HEK293 (cell line): ENCODE data around the gene TNFRSF11A.

Experiments
- CTCF ChIA-PET: fragments of 350-600 bp; formaldehyde crosslinking; extraction: SDS; loops from one replicate; lab custom pipeline; 2021; ENCODE audit warnings: antibody characterized with exemption; lab: Yijun Ruan, JAX
- POLR2A ChIA-PET: fragments of 300-600 bp; formaldehyde crosslinking; extraction: SDS; loops from one replicate; lab custom pipeline; 2020; ENCODE audit warnings: antibody characterized with exemption, inconsistent platforms; lab: Yijun Ruan, JAX
- H3K27ac ChIP-seq: fragments of 200-500 bp; sonication (Bioruptor generic); 2 replicates; pipeline ENCODE4 v1.5.1; 2014; ENCODE audit warnings: low read depth, low read length, control low read depth, inconsistent platforms; ENCODE audit errors: extremely low read depth
- H3K36me3 ChIP-seq, 2 experiments: fragments of 200-500 bp in 1 of 2; sonication (Bioruptor generic) in 1 of 2; 1 replicate in 1 of 2; 2 replicates in 1 of 2; pipeline ENCODE4 v1.5.1; 2014 to 2017; ENCODE audit warnings: inconsistent platforms in 2 of 2, low read length in 2 of 2; ENCODE audit not compliant: control insufficient read depth in 2 of 2, insufficient read depth in 1 of 2
- H3K4me1 ChIP-seq: fragments of 200-500 bp; sonication (Bioruptor generic); 2 replicates; pipeline ENCODE4 v1.5.1; 2014; ENCODE audit warnings: mild to moderate bottlenecking, low read length, inconsistent platforms; ENCODE audit not compliant: control insufficient read depth, insufficient read depth
- H3K4me3 ChIP-seq: 2 replicates; pipeline ENCODE4 v1.5.1; 2011; ENCODE audit warnings: low read depth, mild to moderate bottlenecking, control low read depth, low read length, moderate library complexity
- H3K9me3 ChIP-seq: fragments of 200-500 bp; sonication (Bioruptor generic); 2 replicates; pipeline ENCODE4 v1.5.1; 2014; ENCODE audit warnings: low read depth, low read length, inconsistent platforms; ENCODE audit not compliant: control insufficient read depth, insufficient read depth
- BCL6B ChIP-seq: fragments of 450-650 bp; formaldehyde crosslinking; IDR thresholded peaks from 2 replicates; pipeline ENCODE4 v1.5.1; 2017; ENCODE audit warnings: missing biosample characterization, missing genetic modification characterization
- KLF10 ChIP-seq: fragments of 450-650 bp; IDR thresholded peaks from 2 replicates; pipeline ENCODE4 v1.5.1; 2018; ENCODE audit warnings: missing biosample characterization, mild to moderate bottlenecking, missing genetic modification characterization
- MZF1 ChIP-seq: fragments of 450-650 bp; formaldehyde crosslinking; IDR thresholded peaks from 2 replicates; pipeline ENCODE4 v1.5.1; 2017; ENCODE audit warnings: missing biosample characterization, missing genetic modification characterization, borderline replicate concordance
- PATZ1 ChIP-seq: fragments of 450-650 bp; formaldehyde crosslinking; IDR thresholded peaks from 2 replicates; pipeline ENCODE4 v1.5.1; 2016; ENCODE audit warnings: missing biosample characterization, missing genetic modification characterization
- SALL2 ChIP-seq: fragments of 450-650 bp; formaldehyde crosslinking; IDR thresholded peaks from 2 replicates; pipeline ENCODE4 v1.5.0; 2017; ENCODE audit warnings: missing biosample characterization, mild to moderate bottlenecking, missing genetic modification characterization, borderline replicate concordance
- YY2 ChIP-seq: fragments of 450-650 bp; formaldehyde crosslinking; IDR thresholded peaks from 2 replicates; pipeline ENCODE4 v1.5.1; 2016; ENCODE audit warnings: missing biosample characterization, missing genetic modification characterization
- ZFHX2 ChIP-seq: fragments of 450-650 bp; formaldehyde crosslinking; conservative IDR thresholded peaks from 2 replicates; pipeline ENCODE4 v1.5.1; 2016; ENCODE audit warnings: missing biosample characterization, missing genetic modification characterization
- ZNF18 ChIP-seq: fragments of 450-650 bp; formaldehyde crosslinking; IDR thresholded peaks from 2 replicates; pipeline ENCODE4 v1.5.1; 2016; ENCODE audit warnings: missing biosample characterization, missing genetic modification characterization
- ZNF202 ChIP-seq: fragments of 450-650 bp; formaldehyde crosslinking; IDR thresholded peaks from 2 replicates; pipeline ENCODE4 v1.5.1; 2016; ENCODE audit warnings: missing biosample characterization, missing genetic modification characterization, borderline replicate concordance
- ZNF211 ChIP-seq: fragments of 450-650 bp; formaldehyde crosslinking; IDR thresholded peaks from 2 replicates; pipeline ENCODE4 v1.5.1; 2016; ENCODE audit warnings: low read depth, missing biosample characterization, missing genetic modification characterization
- ZNF341 ChIP-seq: fragments of 450-650 bp; formaldehyde crosslinking; IDR thresholded peaks from 2 replicates; pipeline ENCODE4; 2016; ENCODE audit warnings: low read depth, missing biosample characterization, missing genetic modification characterization
- ZNF423 ChIP-seq: fragments of 450-650 bp; formaldehyde crosslinking; IDR thresholded peaks from 2 replicates; pipeline ENCODE4 v1.5.1; 2016; ENCODE audit warnings: missing biosample characterization, missing genetic modification characterization
- ZNF544 ChIP-seq: fragments of 450-650 bp; formaldehyde crosslinking; IDR thresholded peaks from 2 replicates; pipeline ENCODE4 v1.5.0; 2017; ENCODE audit warnings: missing biosample characterization, missing genetic modification characterization
- ZNF571 ChIP-seq: fragments of 450-650 bp; formaldehyde crosslinking; IDR thresholded peaks from 2 replicates; pipeline ENCODE4 v1.5.0; 2017; ENCODE audit warnings: missing biosample characterization, missing genetic modification characterization
- ZNF585B ChIP-seq: fragments of 450-650 bp; formaldehyde crosslinking; IDR thresholded peaks from 2 replicates; pipeline ENCODE4 v1.5.1; 2016; ENCODE audit warnings: missing biosample characterization, missing genetic modification characterization
- ZNF624 ChIP-seq: fragments of 450-650 bp; formaldehyde crosslinking; IDR thresholded peaks from 2 replicates; pipeline ENCODE4 v1.5.1; 2017; ENCODE audit warnings: missing biosample characterization, missing genetic modification characterization
- ZNF777 ChIP-seq: fragments of 450-650 bp; formaldehyde crosslinking; IDR thresholded peaks from 2 replicates; pipeline ENCODE4 v1.5.1; 2017; ENCODE audit warnings: missing biosample characterization, missing genetic modification characterization, borderline replicate concordance
- ZNF837 ChIP-seq: fragments of 450-650 bp; formaldehyde crosslinking; IDR thresholded peaks from 2 replicates; pipeline ENCODE4 v1.5.1; 2016; ENCODE audit warnings: missing biosample characterization, missing genetic modification characterization
- ZSCAN23 ChIP-seq: fragments of 450-650 bp; formaldehyde crosslinking; IDR thresholded peaks from 2 replicates; pipeline ENCODE4 v1.5.1; 2016; ENCODE audit warnings: missing biosample characterization, missing genetic modification characterization
- TF ChIP-seq, protein P1 (sequence below): fragments of 450-650 bp; formaldehyde crosslinking; IDR thresholded peaks from 2 replicates; pipeline ENCODE4 v1.5.1; 2016; ENCODE audit warnings: missing biosample characterization, missing genetic modification characterization
- TF ChIP-seq, protein P2 (sequence below): fragments of 450-650 bp; formaldehyde crosslinking; optimal IDR thresholded peaks from 2 replicates; pipeline ENCODE3; 2016; ENCODE audit warnings: missing biosample characterization, mild to moderate bottlenecking, missing genetic modification characterization
- TF ChIP-seq, protein P3 (sequence below): fragments of 450-650 bp; formaldehyde crosslinking; IDR thresholded peaks from 2 replicates; pipeline ENCODE4 v1.5.1; 2016; ENCODE audit warnings: missing biosample characterization, missing genetic modification characterization
- TF ChIP-seq, protein P4 (sequence below): fragments of 450-650 bp; IDR thresholded peaks from 2 replicates; pipeline ENCODE4 v1.5.1; 2018; ENCODE audit warnings: missing biosample characterization, mild to moderate bottlenecking, missing genetic modification characterization
- TF ChIP-seq, protein P5 (sequence below): fragments of 450-650 bp; formaldehyde crosslinking; IDR thresholded peaks from 2 replicates; pipeline ENCODE4 v1.5.1; 2016; ENCODE audit warnings: missing biosample characterization, missing genetic modification characterization

Gene TNFRSF11A

GRCh38 chr18:62324917-62325805 lies at the start of gene TNFRSF11A:
TNFRSF11A (plus strand) TSS chr18:62325310; CDS start chr18:62325353, 43 bp downstream.
- peak within 1 kb of the TSS; percentile 75; the same call in 1 of the 2 replicates for H3K27ac ChIP-seq
- POLR2A ChIA-PET: interaction anchor here (0.6 to 1.9 kb wide), 4 partner anchors 8 to 38 kb away, joined by 3 to 6 read pairs (median 3); no protein-coding TSS in a partner anchor
- peak; percentile 65; the same call in 1 of the 2 replicates for TF ChIP-seq KLF10 (tag by site-specific recombination)
- no peak for TF ChIP-seq SALL2 (tag by site-specific recombination)
- TF ChIP-seq ZNF211 (tag by site-specific recombination): no peak
- TF ChIP-seq BCL6B (tag by site-specific recombination): no peak
- TF ChIP-seq, protein P1, sequence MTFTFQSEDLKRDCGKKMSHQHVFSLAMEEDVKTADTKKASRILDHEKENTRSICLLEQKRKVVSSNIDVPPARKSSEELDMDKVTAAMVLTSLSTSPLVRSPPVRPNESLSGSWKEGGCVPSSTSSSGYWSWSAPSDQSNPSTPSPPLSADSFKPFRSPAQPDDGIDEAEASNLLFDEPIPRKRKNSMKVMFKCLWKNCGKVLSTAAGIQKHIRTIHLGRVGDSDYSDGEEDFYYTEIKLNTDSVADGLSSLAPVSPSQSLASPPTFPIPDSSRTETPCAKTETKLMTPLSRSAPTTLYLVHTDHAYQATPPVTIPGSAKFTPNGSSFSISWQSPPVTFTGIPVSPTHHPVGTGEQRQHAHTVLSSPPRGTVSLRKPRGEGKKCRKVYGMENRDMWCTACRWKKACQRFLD (tag by site-specific recombination): no peak
- TF ChIP-seq ZSCAN23 (tag by site-specific recombination): no peak
- peak; percentile 26; the same call in 1 of the 2 replicates for TF ChIP-seq PATZ1 (tag by site-specific recombination)
- TF ChIP-seq ZFHX2: no peak
- TF ChIP-seq ZNF18 (tag by site-specific recombination): no peak
- no peak for TF ChIP-seq MZF1 (tag by site-specific recombination)
- TF ChIP-seq, protein P2, sequence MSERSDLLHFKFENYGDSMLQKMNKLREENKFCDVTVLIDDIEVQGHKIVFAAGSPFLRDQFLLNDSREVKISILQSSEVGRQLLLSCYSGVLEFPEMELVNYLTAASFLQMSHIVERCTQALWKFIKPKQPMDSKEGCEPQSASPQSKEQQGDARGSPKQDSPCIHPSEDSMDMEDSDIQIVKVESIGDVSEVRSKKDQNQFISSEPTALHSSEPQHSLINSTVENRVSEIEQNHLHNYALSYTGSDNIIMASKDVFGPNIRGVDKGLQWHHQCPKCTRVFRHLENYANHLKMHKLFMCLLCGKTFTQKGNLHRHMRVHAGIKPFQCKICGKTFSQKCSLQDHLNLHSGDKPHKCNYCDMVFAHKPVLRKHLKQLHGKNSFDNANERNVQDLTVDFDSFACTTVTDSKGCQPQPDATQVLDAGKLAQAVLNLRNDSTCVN (tag by site-specific recombination): no peak
- no peak for TF ChIP-seq ZNF571
- TF ChIP-seq, protein P3, sequence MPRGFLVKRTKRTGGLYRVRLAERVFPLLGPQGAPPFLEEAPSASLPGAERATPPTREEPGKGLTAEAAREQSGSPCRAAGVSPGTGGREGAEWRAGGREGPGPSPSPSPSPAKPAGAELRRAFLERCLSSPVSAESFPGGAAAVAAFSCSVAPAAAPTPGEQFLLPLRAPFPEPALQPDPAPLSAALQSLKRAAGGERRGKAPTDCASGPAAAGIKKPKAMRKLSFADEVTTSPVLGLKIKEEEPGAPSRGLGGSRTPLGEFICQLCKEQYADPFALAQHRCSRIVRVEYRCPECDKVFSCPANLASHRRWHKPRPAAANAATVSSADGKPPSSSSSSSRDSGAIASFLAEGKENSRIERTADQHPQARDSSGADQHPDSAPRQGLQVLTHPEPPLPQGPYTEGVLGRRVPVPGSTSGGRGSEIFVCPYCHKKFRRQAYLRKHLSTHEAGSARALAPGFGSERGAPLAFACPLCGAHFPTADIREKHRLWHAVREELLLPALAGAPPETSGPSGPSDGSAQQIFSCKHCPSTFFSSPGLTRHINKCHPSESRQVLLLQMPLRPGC: 0 out of 2 replicates have a peak, but pooled peaks have one; percentile 25
- TF ChIP-seq ZNF341 (tag by site-specific recombination): peak; percentile 68
- TF ChIP-seq ZNF585B (tag by site-specific recombination): no peak
- TF ChIP-seq ZNF544 (tag by site-specific recombination): no peak
- peak; percentile 99 for TF ChIP-seq ZNF202 (tag by site-specific recombination)
- TF ChIP-seq YY2 (tag by site-specific recombination): no peak
- TF ChIP-seq, protein P4, sequence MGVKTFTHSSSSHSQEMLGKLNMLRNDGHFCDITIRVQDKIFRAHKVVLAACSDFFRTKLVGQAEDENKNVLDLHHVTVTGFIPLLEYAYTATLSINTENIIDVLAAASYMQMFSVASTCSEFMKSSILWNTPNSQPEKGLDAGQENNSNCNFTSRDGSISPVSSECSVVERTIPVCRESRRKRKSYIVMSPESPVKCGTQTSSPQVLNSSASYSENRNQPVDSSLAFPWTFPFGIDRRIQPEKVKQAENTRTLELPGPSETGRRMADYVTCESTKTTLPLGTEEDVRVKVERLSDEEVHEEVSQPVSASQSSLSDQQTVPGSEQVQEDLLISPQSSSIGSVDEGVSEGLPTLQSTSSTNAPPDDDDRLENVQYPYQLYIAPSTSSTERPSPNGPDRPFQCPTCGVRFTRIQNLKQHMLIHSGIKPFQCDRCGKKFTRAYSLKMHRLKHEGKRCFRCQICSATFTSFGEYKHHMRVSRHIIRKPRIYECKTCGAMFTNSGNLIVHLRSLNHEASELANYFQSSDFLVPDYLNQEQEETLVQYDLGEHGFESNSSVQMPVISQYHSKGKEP (tag by site-specific recombination): no peak
- no peak for TF ChIP-seq ZNF423 (tag by site-specific recombination)
- TF ChIP-seq, protein P5, sequence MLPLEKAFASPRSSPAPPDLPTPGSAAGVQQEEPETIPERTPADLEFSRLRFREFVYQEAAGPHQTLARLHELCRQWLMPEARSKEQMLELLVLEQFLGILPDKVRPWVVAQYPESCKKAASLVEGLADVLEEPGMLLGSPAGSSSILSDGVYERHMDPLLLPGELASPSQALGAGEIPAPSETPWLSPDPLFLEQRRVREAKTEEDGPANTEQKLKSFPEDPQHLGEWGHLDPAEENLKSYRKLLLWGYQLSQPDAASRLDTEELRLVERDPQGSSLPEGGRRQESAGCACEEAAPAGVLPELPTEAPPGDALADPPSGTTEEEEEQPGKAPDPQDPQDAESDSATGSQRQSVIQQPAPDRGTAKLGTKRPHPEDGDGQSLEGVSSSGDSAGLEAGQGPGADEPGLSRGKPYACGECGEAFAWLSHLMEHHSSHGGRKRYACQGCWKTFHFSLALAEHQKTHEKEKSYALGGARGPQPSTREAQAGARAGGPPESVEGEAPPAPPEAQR (tag by site-specific recombination): no peak
- TF ChIP-seq ZNF837 (tag by site-specific recombination): no peak
- no peak for TF ChIP-seq ZNF624 (tag by site-specific recombination)
- peak; percentile 28; the same call in 1 of the 2 replicates for TF ChIP-seq ZNF777 (tag by site-specific recombination)

More at GRCh38 chr18:62324917-62325805, at the start of gene TNFRSF11A:
- Histone ChIP-seq H3K36me3 (no peaks in the 10 kb centered on the region), H3K4me1 (peaks cover 52% of the 10 kb centered on the region), H3K4me3 (peak within 1 kb of the TSS; percentile 54), H3K9me3 (no peaks in the 10 kb centered on the region)
- CTCF ChIA-PET: interaction anchor here (0.6 to 2.0 kb wide), 15 partner anchors 8 to 679 kb away, joined by 3 to 10 read pairs (median 3); no protein-coding TSS in a partner anchor
